ENCODE data around the gene KCNMA1.

KCNMA1 gene

GRCh38 chr10:76945166-76945565 is 692.4 kb downstream of the KCNMA1 start:
- no peak for DNase-seq

GRCh38 chr10:76944640-76945039 is 693.0 kb downstream of the KCNMA1 start:
- no peak for DNase-seq

GRCh38 chr10:76942628-76943416 is 694.8 kb downstream of the KCNMA1 start:
- DNase-seq, result no peak

GRCh38 chr10:76939933-76940468 is 697.6 kb downstream of the KCNMA1 start:
- no peak for DNase-seq

- no peak for DNase-seq
Observed at GRCh38 chr10:76937181-76937600, 700.4 kb downstream of the KCNMA1 start.

- DNase-seq, result no peak
Observed at GRCh38 chr10:76935941-76936613, 701.5 kb downstream of the KCNMA1 start.

- no peak for DNase-seq
Observed at GRCh38 chr10:76928565-76928964, 709.0 kb downstream of the KCNMA1 start.

- DNase-seq, result no peak
Observed at GRCh38 chr10:76925636-76926405, 711.8 kb downstream of the KCNMA1 start.

GRCh38 chr10:76922666-76923065 is 714.9 kb downstream of the KCNMA1 start:
- no peak for DNase-seq

GRCh38 chr10:76921383-76922010 is 716.1 kb downstream of the KCNMA1 start:
- DNase-seq, result no peak

GRCh38 chr10:76920581-76920980 is 717.0 kb downstream of the KCNMA1 start:
- DNase-seq, result no peak

- no peak for DNase-seq
Observed at GRCh38 chr10:76918106-76918505, 719.5 kb downstream of the KCNMA1 start.

GRCh38 chr10:76917071-76917470 is 720.5 kb downstream of the KCNMA1 start:
- no peak for DNase-seq

GRCh38 chr10:76916536-76916935 is 721.1 kb downstream of the KCNMA1 start:
- DNase-seq, result no peak

- no peak for DNase-seq
Observed at GRCh38 chr10:76915316-76915715, 722.3 kb downstream of the KCNMA1 start.

GRCh38 chr10:76911184-76911583 is 726.4 kb downstream of the KCNMA1 start:
- no peak for DNase-seq

- no peak for DNase-seq
Observed at GRCh38 chr10:76910184-76910962, 727.2 kb downstream of the KCNMA1 start.

- no peak for DNase-seq
Observed at GRCh38 chr10:76906256-76906655, 731.4 kb downstream of the KCNMA1 start.

GRCh38 chr10:76905251-76905650 is 732.4 kb downstream of the KCNMA1 start:
- DNase-seq, result no peak

GRCh38 chr10:76903387-76903945 is 734.1 kb downstream of the KCNMA1 start:
- DNase-seq, result no peak

GRCh38 chr10:76902949-76903348 is 734.7 kb downstream of the KCNMA1 start:
- DNase-seq, result no peak

GRCh38 chr10:76901701-76902100 is 735.9 kb downstream of the KCNMA1 start:
- DNase-seq, result no peak

All from activated CD4-positive, alpha-beta T cell treated with anti-CD3 and anti-CD28 coated beads for 4 hours (primary cell).